Activated B cell treated with CpG ODN at 0.5 μM for 24 hours (primary cell): ENCODE measurements around the gene PKP4. TPM values are rescaled to one million over a fixed set of nuclear protein-coding genes. Genes with fewer than 3 reads are reported as not detected.

Source experiments
- ATAC-seq: fragments of 200-7000 bp; cut with Tn5 transposase; one replicate; pipeline ENCODE4 v1.10.0; 2021; ENCODE audit warnings: low read depth, mild to moderate bottlenecking, moderate library complexity
- CTCF ChIA-PET: fragments of 350-600 bp; sonication (Branson Sonifier 250); formaldehyde crosslinking; loops from one replicate; lab custom pipeline; 2021; ENCODE audit warnings: antibody characterized with exemption; lab: Charles Lee
- POLR2A ChIA-PET: fragments of 350-600 bp; sonication (Branson Sonifier 250); formaldehyde crosslinking; loops from one replicate; lab custom pipeline; 2021; ENCODE audit warnings: antibody characterized with exemption; lab: Charles Lee
- DNase-seq: peaks from one replicate; pipeline ENCODE4 v3.0.0; 2022
- H3K27ac Mint-ChIP-seq: one replicate; pipeline ENCODE4 v1.8.0; 2020; ENCODE audit warnings: mixed read lengths
- H3K27me3 Mint-ChIP-seq: one replicate; pipeline ENCODE4 v1.8.0; 2021; ENCODE audit warnings: mixed read lengths
- H3K36me3 Mint-ChIP-seq: one replicate; pipeline ENCODE4 v1.8.0; 2021; ENCODE audit warnings: low read depth, mixed read lengths
- H3K4me1 Mint-ChIP-seq: one replicate; pipeline ENCODE4 v1.8.0; 2021; ENCODE audit warnings: mixed read lengths
- H3K4me3 Mint-ChIP-seq: one replicate; pipeline ENCODE4 v1.8.0; 2020; ENCODE audit warnings: mild to moderate bottlenecking, mixed read lengths
- H3K9me3 Mint-ChIP-seq: one replicate; pipeline ENCODE4 v1.8.0; 2020; ENCODE audit warnings: mixed read lengths
- intact Hi-C: fragments of 100-400 bp; cut with micrococcal nuclease; formaldehyde crosslinking; loops from one replicate; pipeline ENCODE4 v1.15.1; 2024
- total RNA-seq: library from RNA; stranded (reverse); gene quantifications from 2 replicates; pipeline ENCODE4 v1.2.3, GENCODE V29; 2022
- TF ChIP-seq, protein P1 (sequence below): fragments of 200-600 bp; IDR thresholded peaks from one replicate; pipeline ENCODE4 v1.8.0; 2022; ENCODE audit warnings: antibody characterized with exemption, mild to moderate bottlenecking

PKP4 gene
- total RNA-seq, 1 donor from 2014 or later = 6.5 TPM

- no peaks in the 10 kb centered on the region for H3K27me3 Mint-ChIP-seq
- no peaks in the 10 kb centered on the region for H3K9me3 Mint-ChIP-seq
- DNase-seq (no peak), ATAC-seq (no peak)
- H3K27ac Mint-ChIP-seq = no peak overlapping the region
- POLR2A ChIA-PET = no interaction called here
- TF ChIP-seq, protein P1, sequence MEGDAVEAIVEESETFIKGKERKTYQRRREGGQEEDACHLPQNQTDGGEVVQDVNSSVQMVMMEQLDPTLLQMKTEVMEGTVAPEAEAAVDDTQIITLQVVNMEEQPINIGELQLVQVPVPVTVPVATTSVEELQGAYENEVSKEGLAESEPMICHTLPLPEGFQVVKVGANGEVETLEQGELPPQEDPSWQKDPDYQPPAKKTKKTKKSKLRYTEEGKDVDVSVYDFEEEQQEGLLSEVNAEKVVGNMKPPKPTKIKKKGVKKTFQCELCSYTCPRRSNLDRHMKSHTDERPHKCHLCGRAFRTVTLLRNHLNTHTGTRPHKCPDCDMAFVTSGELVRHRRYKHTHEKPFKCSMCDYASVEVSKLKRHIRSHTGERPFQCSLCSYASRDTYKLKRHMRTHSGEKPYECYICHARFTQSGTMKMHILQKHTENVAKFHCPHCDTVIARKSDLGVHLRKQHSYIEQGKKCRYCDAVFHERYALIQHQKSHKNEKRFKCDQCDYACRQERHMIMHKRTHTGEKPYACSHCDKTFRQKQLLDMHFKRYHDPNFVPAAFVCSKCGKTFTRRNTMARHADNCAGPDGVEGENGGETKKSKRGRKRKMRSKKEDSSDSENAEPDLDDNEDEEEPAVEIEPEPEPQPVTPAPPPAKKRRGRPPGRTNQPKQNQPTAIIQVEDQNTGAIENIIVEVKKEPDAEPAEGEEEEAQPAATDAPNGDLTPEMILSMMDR = no peak
- no peaks in the 10 kb centered on the region for H3K36me3 Mint-ChIP-seq
- H3K4me1 Mint-ChIP-seq = no peaks in the 10 kb centered on the region
- H3K4me3 Mint-ChIP-seq = no peak overlapping the region
- intact Hi-C loops = no loop called here
- CTCF ChIA-PET = no interaction called here
Observed at GRCh38 chr2:158486150-158486969, 29.6 kb downstream of the PKP4 start.

DNA sequence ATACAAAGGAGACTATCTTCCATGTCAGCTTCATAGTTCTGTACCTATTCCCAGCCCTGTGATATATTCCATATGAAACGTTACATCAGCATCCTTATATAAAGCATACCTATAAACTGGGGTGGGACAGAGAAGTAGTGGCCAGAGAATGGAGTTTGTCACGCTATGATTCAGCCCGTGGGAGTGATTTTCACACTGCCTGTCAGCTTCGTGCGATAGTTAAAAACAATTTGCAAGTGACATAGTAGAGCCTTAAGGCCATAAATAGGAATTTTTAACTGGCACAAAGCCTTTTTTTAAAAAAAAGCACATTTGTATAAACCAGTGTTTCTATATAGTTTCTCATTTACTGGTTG is 30.2 kb downstream of the PKP4 start:
- Mint-ChIP-seq H3K27me3 (no peaks in the 10 kb centered on the region), H3K27ac (no peak overlapping the region), H3K9me3 (no peaks in the 10 kb centered on the region), H3K4me1 (no peaks in the 10 kb centered on the region), H3K4me3 (no peak overlapping the region), H3K36me3 (no peaks in the 10 kb centered on the region)
- TF ChIP-seq, protein P1 = no peak
- ATAC-seq (no peak), DNase-seq (no peak)
- CTCF ChIA-PET = no interaction called here
- POLR2A ChIA-PET = no interaction called here
- intact Hi-C loops = no loop called here

GRCh38 chr2:158487419-158487818 is 30.7 kb downstream of the PKP4 start:
- H3K9me3 Mint-ChIP-seq = no peaks in the 10 kb centered on the region
- no peak overlapping the region for H3K4me3 Mint-ChIP-seq
- ATAC-seq (no peak), DNase-seq (no peak)
- intact Hi-C loops = no loop called here
- no peak overlapping the region for H3K27ac Mint-ChIP-seq
- no peaks in the 10 kb centered on the region for H3K27me3 Mint-ChIP-seq
- POLR2A ChIA-PET = no interaction called here
- CTCF ChIA-PET = no interaction called here
- H3K36me3 Mint-ChIP-seq = no peaks in the 10 kb centered on the region
- no peaks in the 10 kb centered on the region for H3K4me1 Mint-ChIP-seq
- TF ChIP-seq, protein P1 = no peak

DNA sequence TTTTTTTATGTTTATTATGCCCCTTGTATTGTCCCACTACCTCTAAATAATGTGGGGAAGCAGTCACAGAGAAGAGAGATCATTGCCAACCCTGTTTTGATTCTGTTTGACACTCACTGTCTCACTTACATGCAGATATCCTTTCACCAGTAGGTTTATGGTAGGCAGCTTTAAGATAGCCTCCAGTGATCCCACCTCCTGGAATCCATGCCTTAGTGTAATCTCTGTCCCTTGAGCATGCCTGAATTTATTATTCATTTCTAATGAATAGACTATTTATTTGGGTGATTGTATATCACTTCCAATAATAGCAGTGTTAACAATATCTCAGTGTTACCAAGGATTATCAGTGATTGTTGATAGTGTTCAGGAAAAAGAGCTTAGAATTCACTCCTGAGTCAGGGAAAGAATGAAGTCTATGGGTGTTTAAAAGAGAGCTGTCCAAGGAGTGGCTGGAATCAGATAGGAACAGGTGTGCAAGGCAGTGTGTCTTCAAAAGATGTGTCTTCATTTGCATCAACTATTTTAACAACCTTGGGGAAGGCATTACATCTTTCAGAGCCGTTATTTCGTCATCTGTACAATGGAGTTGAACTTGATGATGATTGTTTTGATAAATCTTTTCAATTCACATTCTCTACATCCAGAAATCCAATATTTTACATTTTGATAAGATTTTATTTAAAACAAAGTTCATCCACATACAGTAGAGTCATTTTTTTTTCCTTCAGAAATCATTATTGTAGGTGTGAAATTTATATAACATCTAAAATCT is 31.9 kb downstream of the PKP4 start:
- CTCF ChIA-PET = no interaction called here
- intact Hi-C loops = no loop called here
- Mint-ChIP-seq H3K4me1 (no peaks in the 10 kb centered on the region), H3K4me3 (no peak overlapping the region), H3K27ac (no peak overlapping the region), H3K9me3 (no peaks in the 10 kb centered on the region), H3K27me3 (no peaks in the 10 kb centered on the region), H3K36me3 (no peaks in the 10 kb centered on the region)
- no peak for ATAC-seq
- POLR2A ChIA-PET = no interaction called here
- no peak for DNase-seq
- TF ChIP-seq, protein P1 = no peak

GRCh38 chr2:158489366-158490112 is 32.8 kb downstream of the PKP4 start:
- no peaks in the 10 kb centered on the region for H3K4me1 Mint-ChIP-seq
- H3K36me3 Mint-ChIP-seq = no peaks in the 10 kb centered on the region
- no peaks in the 10 kb centered on the region for H3K27me3 Mint-ChIP-seq
- no peak overlapping the region for H3K27ac Mint-ChIP-seq
- TF ChIP-seq, protein P1 = no peak
- ChIA-PET CTCF (no interaction called here), POLR2A (no interaction called here)
- ATAC-seq (no peak), DNase-seq (no peak)
- H3K4me3 Mint-ChIP-seq = no peak overlapping the region
- intact Hi-C loops = no loop called here
- no peaks in the 10 kb centered on the region for H3K9me3 Mint-ChIP-seq
